HuH-7.5 (cell line): ENCODE data around the gene REN.
A peak's percentile ranks its signal among the peaks of the same experiment; 100 is the strongest.

Experiments
- DNase-seq: peaks from one replicate; pipeline ENCODE4 v3.0.0; 2011; ENCODE audit warnings: low spot score

Gene REN

GRCh38 chr1:204153667-204154066 is 12.5 kb downstream of the REN start:
- no peak for DNase-seq

- no peak for DNase-seq
These were observed 13.7 kb downstream of the REN start for GRCh38 chr1:204152310-204153044.

- DNase-seq: peak; percentile 84
These were observed 14.4 kb downstream of the REN start, which contains the start of gene ETNK2 for GRCh38 chr1:204151552-204152309. TSS of gene ETNK2 (minus strand) at chr1:204152044. CDS start at chr1:204151852, 192 bp downstream.

- DNase-seq: no peak
These were observed 15.2 kb downstream of the REN start for GRCh38 chr1:204150702-204151551.

GRCh38 chr1:204149635-204150565 is 16.2 kb downstream of the REN start:
- no peak for DNase-seq

GRCh38 chr1:204149107-204149506 is 17.0 kb downstream of the REN start:
- DNase-seq: no peak

- no peak for DNase-seq
These were observed 18.4 kb downstream of the REN start for GRCh38 chr1:204147406-204148383.

- DNase-seq: no peak
These were observed 19.2 kb downstream of the REN start for GRCh38 chr1:204146965-204147364.

- no peak for DNase-seq
These were observed 19.8 kb downstream of the REN start for GRCh38 chr1:204146309-204146708.

GRCh38 chr1:204145033-204145504 is 21.1 kb downstream of the REN start:
- DNase-seq: no peak

GRCh38 chr1:204143276-204144041 is 22.7 kb downstream of the REN start:
- no peak for DNase-seq

- DNase-seq: no peak
These were observed 23.8 kb downstream of the REN start for GRCh38 chr1:204142032-204142974.

- no peak for DNase-seq
These were observed 25.0 kb downstream of the REN start for GRCh38 chr1:204141131-204141530.

- no peak for DNase-seq
These were observed 26.2 kb downstream of the REN start for GRCh38 chr1:204139952-204140351.

- no peak for DNase-seq
These were observed 27.0 kb downstream of the REN start for GRCh38 chr1:204139088-204139487.

GRCh38 chr1:204136814-204137213 is 29.3 kb downstream of the REN start:
- no peak for DNase-seq

GRCh38 chr1:204134103-204134502 is 32.0 kb downstream of the REN start:
- no peak for DNase-seq

- DNase-seq: no peak
These were observed 33.4 kb downstream of the REN start for GRCh38 chr1:204132718-204133117.
